Left ventricle myocardium inferior (tissue), 1 donor: ENCODE measurements around the gene SRRD. TPM values are rescaled to one million over a fixed set of nuclear protein-coding genes. Genes with fewer than 3 reads are reported as not detected.

Experiments used
- DNase-seq: peaks from one replicate; pipeline ENCODE4 v3.0.0-alpha.2; 2020
- H3K27ac ChIP-seq: fragments of 200-600 bp; replicated peaks from 2 replicates; pipeline ENCODE4 v1.8.0; 2021
- H3K27me3 ChIP-seq: fragments of 200-600 bp; 2 replicates; pipeline ENCODE4 v1.8.0; 2021; ENCODE audit warnings: low read depth
- H3K36me3 ChIP-seq: fragments of 200-600 bp; 2 replicates; pipeline ENCODE4 v1.8.0; 2021
- H3K4me1 ChIP-seq: fragments of 200-600 bp; 2 replicates; pipeline ENCODE4 v1.8.0; 2021
- H3K4me3 ChIP-seq: fragments of 200-600 bp; 2 replicates; pipeline ENCODE4 v1.8.0; 2021; ENCODE audit warnings: mild to moderate bottlenecking, moderate library complexity
- H3K9me3 ChIP-seq: fragments of 200-600 bp; replicated peaks from 2 replicates; pipeline ENCODE4 v1.8.0; 2021
- intact Hi-C: fragments of 100-400 bp; cut with micrococcal nuclease; formaldehyde crosslinking; loops from one replicate; pipeline ENCODE4 v1.11.0; 2022
- total RNA-seq: library from RNA; stranded (reverse); fragmentation: NEBNext Ultra II Directional; extraction: Animal tissue kit (Norgen Biotek cat#: 25700); gene quantifications from one replicate; pipeline ENCODE4 v1.2.1, GENCODE V29; 2021
- TF ChIP-seq, protein P1 (sequence below): fragments of 200-600 bp; IDR thresholded peaks from 2 replicates; pipeline ENCODE4 v1.8.0; 2021; ENCODE audit warnings: antibody characterized with exemption, mild to moderate bottlenecking, borderline replicate concordance
- donor health status: DM: no; HTN: yes; CAD: no; lungs with severe emphysema.

Gene SRRD
- total RNA-seq, 1 donor from 2014 or later: 23.5 TPM

- Histone ChIP-seq H3K27ac (peak overlapping the region; percentile 81), H3K27me3 (no peaks in the 10 kb centered on the region), H3K4me1 (peaks cover 49% of the 10 kb centered on the region), H3K36me3 (peaks cover 64% of the 10 kb centered on the region), H3K4me3 (no peak overlapping the region), H3K9me3 (no peaks in the 10 kb centered on the region)
- TF ChIP-seq, protein P1, sequence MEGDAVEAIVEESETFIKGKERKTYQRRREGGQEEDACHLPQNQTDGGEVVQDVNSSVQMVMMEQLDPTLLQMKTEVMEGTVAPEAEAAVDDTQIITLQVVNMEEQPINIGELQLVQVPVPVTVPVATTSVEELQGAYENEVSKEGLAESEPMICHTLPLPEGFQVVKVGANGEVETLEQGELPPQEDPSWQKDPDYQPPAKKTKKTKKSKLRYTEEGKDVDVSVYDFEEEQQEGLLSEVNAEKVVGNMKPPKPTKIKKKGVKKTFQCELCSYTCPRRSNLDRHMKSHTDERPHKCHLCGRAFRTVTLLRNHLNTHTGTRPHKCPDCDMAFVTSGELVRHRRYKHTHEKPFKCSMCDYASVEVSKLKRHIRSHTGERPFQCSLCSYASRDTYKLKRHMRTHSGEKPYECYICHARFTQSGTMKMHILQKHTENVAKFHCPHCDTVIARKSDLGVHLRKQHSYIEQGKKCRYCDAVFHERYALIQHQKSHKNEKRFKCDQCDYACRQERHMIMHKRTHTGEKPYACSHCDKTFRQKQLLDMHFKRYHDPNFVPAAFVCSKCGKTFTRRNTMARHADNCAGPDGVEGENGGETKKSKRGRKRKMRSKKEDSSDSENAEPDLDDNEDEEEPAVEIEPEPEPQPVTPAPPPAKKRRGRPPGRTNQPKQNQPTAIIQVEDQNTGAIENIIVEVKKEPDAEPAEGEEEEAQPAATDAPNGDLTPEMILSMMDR: no peak
- intact Hi-C loops: no loop called here
- no peak for DNase-seq
These were observed 45.7 kb downstream of the SRRD start for GRCh38 chr22:26529345-26529744.

DNA sequence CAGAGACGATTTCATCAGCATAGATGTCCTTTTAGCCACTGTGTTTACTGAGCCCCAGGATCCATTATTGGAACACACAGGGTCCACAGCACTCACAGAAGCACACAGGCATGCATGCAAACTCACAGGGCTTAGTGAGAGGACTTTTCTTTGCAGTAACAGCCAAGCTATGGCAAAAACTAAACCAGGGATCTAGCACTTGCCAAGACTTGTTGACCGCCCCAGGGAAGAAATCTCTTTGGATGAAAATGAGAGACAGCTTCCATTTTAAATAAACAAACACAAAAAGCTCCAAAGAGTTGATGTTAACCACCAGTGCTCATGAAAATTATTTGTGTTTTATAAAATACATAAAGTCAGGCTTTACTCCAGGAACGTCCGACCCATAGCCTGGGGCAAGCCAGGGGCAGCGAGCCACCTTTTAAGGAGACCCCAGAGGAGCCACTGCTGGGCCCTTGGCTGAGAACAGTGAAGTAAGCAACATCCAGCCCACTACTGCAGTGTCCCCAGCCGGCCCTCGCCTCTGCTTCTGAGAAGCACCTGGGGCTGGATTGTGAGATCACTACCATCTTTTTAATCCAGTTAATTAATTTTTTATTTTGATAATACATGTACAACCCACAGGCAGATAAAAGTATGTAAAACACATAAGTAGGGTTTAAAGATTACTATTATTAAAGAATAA, 50.6 kb downstream of the SRRD start:
- Histone ChIP-seq H3K4me3 (no peak overlapping the region), H3K27ac (no peak overlapping the region), H3K4me1 (peaks cover 15% of the 10 kb centered on the region), H3K9me3 (no peaks in the 10 kb centered on the region), H3K36me3 (peaks cover 72% of the 10 kb centered on the region), H3K27me3 (no peaks in the 10 kb centered on the region)
- no peak for DNase-seq
- intact Hi-C loops: no loop called here
- TF ChIP-seq, protein P1: no peak

GRCh38 chr22:26534874-26535602, 51.4 kb downstream of the SRRD start:
- peaks cover 72% of the 10 kb centered on the region for H3K36me3 ChIP-seq
- intact Hi-C loops: no loop called here
- peaks cover 15% of the 10 kb centered on the region for H3K4me1 ChIP-seq
- DNase-seq: no peak
- TF ChIP-seq, protein P1: no peak
- H3K27me3 ChIP-seq: no peaks in the 10 kb centered on the region
- H3K4me3 ChIP-seq: no peak overlapping the region
- H3K9me3 ChIP-seq: no peaks in the 10 kb centered on the region
- peak overlapping the region; percentile 1 for H3K27ac ChIP-seq

GRCh38 chr22:26535603-26535908, 51.9 kb downstream of the SRRD start:
- H3K9me3 ChIP-seq: no peaks in the 10 kb centered on the region
- no peak for DNase-seq
- peaks cover 15% of the 10 kb centered on the region for H3K4me1 ChIP-seq
- TF ChIP-seq, protein P1: no peak
- H3K36me3 ChIP-seq: peaks cover 74% of the 10 kb centered on the region
- intact Hi-C loops: no loop called here
- peak overlapping the region; percentile 1 for H3K27ac ChIP-seq
- no peaks in the 10 kb centered on the region for H3K27me3 ChIP-seq
- H3K4me3 ChIP-seq: no peak overlapping the region

DNA sequence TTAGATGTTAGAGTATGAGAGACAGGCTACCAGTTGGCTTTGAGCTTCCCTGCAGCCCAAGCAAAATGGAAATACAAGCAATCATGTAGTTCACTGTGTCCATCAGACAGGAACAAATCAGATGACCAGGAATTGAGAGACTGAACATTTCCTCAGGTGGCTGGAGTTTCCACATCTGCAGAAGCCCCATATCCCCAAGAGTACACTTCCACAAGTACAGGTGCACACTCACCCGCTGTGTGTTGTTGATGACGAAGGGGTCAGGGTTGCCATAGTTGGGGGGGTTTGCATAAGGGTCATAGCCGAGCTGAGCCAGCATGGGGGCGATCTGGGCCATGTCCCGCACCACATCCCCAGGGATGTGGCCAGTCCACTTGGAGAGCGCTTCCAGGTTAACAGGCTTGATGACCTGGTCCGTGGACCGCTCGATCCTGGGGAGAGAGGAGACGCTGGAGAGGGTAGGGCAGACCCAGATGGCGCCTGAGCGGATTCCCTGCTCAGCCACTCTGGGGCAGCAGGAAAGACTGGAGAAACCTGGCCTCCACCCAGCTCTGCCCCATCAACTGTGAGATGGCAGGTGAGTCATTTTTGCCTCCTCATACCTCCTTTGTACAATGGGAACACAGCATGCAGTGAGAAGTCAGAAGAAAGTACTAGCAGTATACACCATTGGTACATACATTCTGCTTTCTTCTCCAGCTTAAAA, 52.5 kb downstream of the SRRD start:
- DNase-seq: no peak
- TF ChIP-seq, protein P1: no peak
- H3K4me1 ChIP-seq: peaks cover 15% of the 10 kb centered on the region
- H3K4me3 ChIP-seq: no peak overlapping the region
- no peaks in the 10 kb centered on the region for H3K27me3 ChIP-seq
- peaks cover 74% of the 10 kb centered on the region for H3K36me3 ChIP-seq
- no peak overlapping the region for H3K27ac ChIP-seq
- H3K9me3 ChIP-seq: no peaks in the 10 kb centered on the region
- intact Hi-C loops: no loop called here
